HepG2 (cell line): Measurements from ENCODE around the gene CCDC120. TPM values are rescaled to one million over a fixed set of nuclear protein-coding genes. Genes with fewer than 3 reads are reported as not detected.
A peak's percentile ranks its signal among the peaks of the same experiment; 100 is the strongest.

Experiments used
- ATAC-seq: fragments of 200-7000 bp; cut with Tn5 transposase; 3 replicates; pipeline ENCODE4 v1.9.1; 2020; ENCODE audit warnings: mild to moderate bottlenecking, moderate library complexity
- BruUV-seq: library from RNA; stranded (reverse); fragments of 400-500 nt; replicated peaks from 2 replicates; lab custom pipeline; 2021; lab: Mats Ljungman, UMichigan
- CTCF ChIA-PET: fragments of 300-600 bp; formaldehyde crosslinking; extraction: SDS; loops from one replicate; lab custom pipeline; 2021; ENCODE audit warnings: low total read pairs, inconsistent platforms, low intra/inter-chr PET ratio; lab: Yijun Ruan, JAX
- POLR2A ChIA-PET: fragments of 350-600 bp; sonication (Branson Sonifier 250); formaldehyde crosslinking; loops from one replicate; lab custom pipeline; 2020; ENCODE audit warnings: antibody characterized with exemption, inconsistent platforms; lab: Yijun Ruan, JAX
- DNase-seq: peaks from one replicate; pipeline ENCODE4 v3.0.0-alpha.2; 2015; ENCODE audit warnings: low spot score
- FAIRE-seq: peaks from 3 replicates; lab custom pipeline; 2011; peaks lifted over from hg19 to GRCh38; lab: Jason Lieb, UNC
- H2AFZ ChIP-seq: one replicate; pipeline ENCODE4 v1.6.1; 2011; ENCODE audit warnings: low read length, inconsistent platforms
- H3K27ac ChIP-seq: fragments of 300-600 bp; 3 replicates; pipeline ENCODE4 v1.8.0; 2011; ENCODE audit warnings: mixed run types, mild to moderate bottlenecking, mixed read lengths, low read length, inconsistent platforms; ENCODE audit not compliant: insufficient read depth; ENCODE audit errors: extremely low read length
- H3K27me3 ChIP-seq, 2 experiments: fragments of 200-600 bp in 1 of 2; 2 replicates in 1 of 2; 3 replicates in 1 of 2; pipeline versions ENCODE4 v1.6.0 to v1.8.0; 2011; ENCODE audit warnings: low read length in 2 of 2, mild to moderate bottlenecking in 2 of 2, moderate library complexity in 2 of 2, inconsistent platforms in 1 of 2; ENCODE audit not compliant: insufficient read depth in 2 of 2, control insufficient read depth in 1 of 2
- H3K36me3 ChIP-seq, 2 experiments: fragments of 200-600 bp in 1 of 2; replicated peaks in 1 of 2; 2 replicates in 1 of 2; 3 replicates in 1 of 2; pipeline versions ENCODE4 v1.5.1 to v1.8.0; 2011; ENCODE audit warnings: low read length in 2 of 2, inconsistent platforms in 1 of 2; ENCODE audit not compliant: insufficient read depth in 2 of 2, control insufficient read depth in 1 of 2
- H3K4me1 ChIP-seq: 2 replicates; pipeline ENCODE4 v1.5.1; 2012; ENCODE audit warnings: low read length, inconsistent platforms; ENCODE audit not compliant: insufficient read depth
- H3K4me2 ChIP-seq: 2 replicates; pipeline ENCODE4 v1.6.0; 2011; ENCODE audit warnings: low read depth, low read length, inconsistent platforms
- H3K4me3 ChIP-seq, 3 experiments: fragments of 200-600 bp in 1 of 3; sonication (generic), shearing (Covaris generic) in 1 of 3; replicated peaks in 1 of 3; 2 replicates each; pipeline ENCODE4 v1.5.1; 2011 to 2016; ENCODE audit warnings: low read length in 3 of 3, inconsistent platforms in 2 of 3, low read depth in 2 of 3, mild to moderate bottlenecking in 2 of 3, control low read depth in 1 of 3, mixed read lengths in 1 of 3; ENCODE audit not compliant: insufficient read depth in 1 of 3
- H3K79me2 ChIP-seq: one replicate; pipeline ENCODE4 v1.6.1; 2011; ENCODE audit warnings: low read length, inconsistent platforms; ENCODE audit not compliant: insufficient read depth
- H3K9ac ChIP-seq: 2 replicates; pipeline ENCODE4 v1.6.0; 2011; ENCODE audit warnings: mild to moderate bottlenecking, low read depth, low read length, inconsistent platforms; ENCODE audit not compliant: insufficient read depth
- H3K9me3 ChIP-seq: 2 replicates; pipeline ENCODE4 v1.5.1; 2012; ENCODE audit warnings: mild to moderate bottlenecking, low read length
- H4K20me1 ChIP-seq: 2 replicates; pipeline ENCODE4 v1.6.0; 2011; ENCODE audit warnings: inconsistent platforms, mild to moderate bottlenecking, low read length, moderate library complexity; ENCODE audit not compliant: insufficient read depth
- AGO2 ChIP-seq: fragments of 200-400 bp; formaldehyde crosslinking; optimal IDR thresholded peaks from 2 replicates; pipeline ENCODE3; 2017; ENCODE audit warnings: mild to moderate bottlenecking, low read depth, low read length, moderate library complexity
- HMGA1 ChIP-seq: sonication (generic); formaldehyde crosslinking; conservative IDR thresholded peaks from 2 replicates; pipeline ENCODE4 v1.4.0; 2020; ENCODE audit warnings: missing genetic modification reagents
- NFE2L2 ChIP-seq: fragments of 150-350 bp; IDR thresholded peaks from 2 replicates; pipeline ENCODE4 v1.6.1; 2014; ENCODE audit warnings: low read length
- RAD21 ChIP-seq: fragments of 450-650 bp; formaldehyde crosslinking; IDR thresholded peaks from 2 replicates; pipeline ENCODE4 v1.5.0; 2020; ENCODE audit warnings: mild to moderate bottlenecking
- STAT5B ChIP-seq: sonication (generic); formaldehyde crosslinking; IDR thresholded peaks from 2 replicates; pipeline ENCODE4 v1.4.0; 2020; ENCODE audit warnings: missing genetic modification reagents
- ZMYM4 ChIP-seq: sonication (generic); formaldehyde crosslinking; IDR thresholded peaks from 2 replicates; pipeline ENCODE4 v1.8.1; 2023; ENCODE audit warnings: mild to moderate bottlenecking, missing genetic modification reagents
- ZNF562 ChIP-seq: sonication (generic); formaldehyde crosslinking; IDR thresholded peaks from 2 replicates; pipeline ENCODE4 v1.8.0; 2022; ENCODE audit warnings: missing genetic modification reagents, borderline replicate concordance
- WGBS: methylation state at CpG from one replicate; pipeline ENCODE4 v1.1.6; 2017; ENCODE audit warnings: low lambda C conversion rate; 5-methylcytosine and 5-hydroxymethylcytosine counted together
- in situ Hi-C: cut with HindIII; loops from 2 replicates; pipeline ENCODE4 v1.10.0; 2017; ENCODE audit warnings: low pct_unique_long_range_greater_than_20kb; ENCODE audit not compliant: extremely low pct_ligation_motif_present
- intact Hi-C: fragments of 100-400 bp; cut with micrococcal nuclease; formaldehyde crosslinking; loops from one replicate; pipeline ENCODE4 v1.10.0; 2022; ENCODE audit not compliant: unreplicated experiment
- polyA plus RNA-seq, 8 experiments: library from polyadenylated mRNA; depleted of rRNA in 3 of 8; stranded (reverse) in 7 of 8; unstranded in 1 of 8; fragments of >200 nt; fragmentation: Illumina TruSeq in 4 of 8; extraction: Trizol in 4 of 8; gene quantifications; 2 replicates each; pipeline versions ENCODE4 v1.2.1 to v1.2.3, GENCODE V29; 2011 to 2016; ENCODE audit warnings: low read depth in 4 of 8, missing spikeins in 1 of 8, mixed read lengths in 1 of 8; ENCODE audit not compliant: insufficient read depth in 1 of 8
- total RNA-seq, 5 experiments: library from RNA; depleted of rRNA; stranded (reverse); fragments of >200 nt; fragmentation: Illumina TruSeq; extraction: Trizol; gene quantifications; 2 replicates each; pipeline ENCODE4 v1.2.3, GENCODE V29; 2016; ENCODE audit warnings: low read depth in 1 of 5
- TF ChIP-seq, protein P1 (sequence below): sonication (generic); formaldehyde crosslinking; IDR thresholded peaks from 2 replicates; pipeline ENCODE4 v1.4.0; 2020; ENCODE audit warnings: missing genetic modification reagents
- TF ChIP-seq, protein P2 (sequence below): sonication (generic); formaldehyde crosslinking; IDR thresholded peaks from 2 replicates; pipeline ENCODE4 v1.4.0; 2020; ENCODE audit warnings: missing genetic modification reagents
- TF ChIP-seq, protein P3 (sequence below): sonication (generic); formaldehyde crosslinking; IDR thresholded peaks from 2 replicates; pipeline ENCODE4 v1.5.0; 2020; ENCODE audit warnings: mild to moderate bottlenecking, missing genetic modification reagents, borderline replicate concordance

Gene CCDC120
- total and polyA plus RNA-seq, 2 of the 13 experiments (the other 11 are each of a cell fraction or from before 2014, with no cell fraction given) = 0.89 to 3.2 TPM

DNA sequence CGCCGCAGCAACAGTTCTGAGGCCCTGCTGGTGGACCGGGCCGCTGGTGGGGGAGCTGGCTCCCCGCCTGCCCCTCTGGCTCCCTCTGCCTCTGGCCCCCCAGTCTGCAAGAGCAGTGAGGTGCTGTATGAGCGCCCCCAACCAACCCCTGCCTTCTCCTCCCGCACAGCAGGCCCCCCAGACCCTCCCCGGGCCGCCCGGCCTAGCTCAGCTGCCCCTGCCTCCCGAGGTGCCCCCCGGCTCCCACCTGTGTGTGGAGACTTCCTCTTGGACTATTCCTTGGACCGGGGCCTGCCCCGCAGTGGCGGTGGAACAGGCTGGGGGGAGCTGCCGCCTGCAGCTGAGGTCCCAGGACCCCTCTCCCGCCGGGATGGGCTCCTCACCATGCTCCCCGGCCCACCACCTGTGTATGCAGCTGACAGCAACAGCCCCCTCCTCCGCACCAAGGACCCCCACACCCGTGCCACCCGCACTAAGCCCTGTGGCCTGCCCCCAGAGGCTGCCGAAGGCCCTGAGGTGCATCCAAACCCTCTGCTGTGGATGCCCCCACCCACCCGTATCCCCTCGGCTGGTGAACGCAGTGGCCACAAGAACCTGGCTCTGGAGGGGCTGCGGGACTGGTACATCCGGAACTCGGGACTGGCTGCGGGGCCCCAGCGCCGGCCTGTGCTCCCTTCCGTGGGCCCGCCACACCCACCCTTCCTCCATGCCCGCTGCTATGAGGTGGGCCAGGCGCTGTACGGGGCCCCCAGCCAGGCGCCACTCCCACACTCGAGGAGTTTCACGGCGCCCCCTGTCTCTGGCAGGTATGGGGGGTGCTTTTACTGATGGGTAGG, 8.7 kb downstream of the CCDC120 start:
- Histone ChIP-seq H3K4me2 (no peak overlapping the region), H3K4me1 (no peaks in the 10 kb centered on the region), H2AFZ (no peak overlapping the region), H3K4me3 (no peak overlapping the region), H3K27ac (no peak overlapping the region), H3K36me3 (no peaks in the 10 kb centered on the region; a peak in 2 of 5 replicates)
- no peak for FAIRE-seq
- no CpG with 5 or more reads among the region's 41 CpGs for WGBS
- in situ Hi-C loops (no loop called here), intact Hi-C loops (no loop called here)
- DNase-seq = no peak
- ATAC-seq = no peak
- TF ChIP-seq AGO2 (peak; percentile 20), ZMYM4 (no peak)
- TF ChIP-seq, all 625 proteins: peak for 1
- H3K9ac ChIP-seq = no peak overlapping the region
- H3K79me2 ChIP-seq = no peaks in the 10 kb centered on the region
- no peaks in the 10 kb centered on the region for H4K20me1 ChIP-seq
- H3K9me3 ChIP-seq = no peaks in the 10 kb centered on the region
- ChIA-PET POLR2A (no interaction called here), CTCF (no interaction called here)
- BruUV-seq = no TSS peak
- no peaks in the 10 kb centered on the region for H3K27me3 ChIP-seq

GRCh38 chrX:49069038-49069437, 10.2 kb downstream of the CCDC120 start:
- Histone ChIP-seq H3K27ac (no peak overlapping the region), H3K4me1 (no peaks in the 10 kb centered on the region), H3K36me3 (no peaks in the 10 kb centered on the region; a peak in 1 of 5 replicates), H3K9me3 (no peaks in the 10 kb centered on the region), H3K4me2 (no peak overlapping the region), H4K20me1 (no peaks in the 10 kb centered on the region), H3K4me3 (no peak overlapping the region), H3K27me3 (no peaks in the 10 kb centered on the region), H3K79me2 (no peaks in the 10 kb centered on the region), H2AFZ (no peak overlapping the region), H3K9ac (no peak overlapping the region)
- in situ Hi-C loops = no loop called here
- 100% methylated on average over 4 of the region's 11 CpGs for WGBS
- intact Hi-C loops = no loop called here
- BruUV-seq = no TSS peak
- ChIA-PET CTCF (no interaction called here), POLR2A (no interaction called here)
- ATAC-seq (no peak), FAIRE-seq (no peak), DNase-seq (no peak)
- TF ChIP-seq, protein P1, sequence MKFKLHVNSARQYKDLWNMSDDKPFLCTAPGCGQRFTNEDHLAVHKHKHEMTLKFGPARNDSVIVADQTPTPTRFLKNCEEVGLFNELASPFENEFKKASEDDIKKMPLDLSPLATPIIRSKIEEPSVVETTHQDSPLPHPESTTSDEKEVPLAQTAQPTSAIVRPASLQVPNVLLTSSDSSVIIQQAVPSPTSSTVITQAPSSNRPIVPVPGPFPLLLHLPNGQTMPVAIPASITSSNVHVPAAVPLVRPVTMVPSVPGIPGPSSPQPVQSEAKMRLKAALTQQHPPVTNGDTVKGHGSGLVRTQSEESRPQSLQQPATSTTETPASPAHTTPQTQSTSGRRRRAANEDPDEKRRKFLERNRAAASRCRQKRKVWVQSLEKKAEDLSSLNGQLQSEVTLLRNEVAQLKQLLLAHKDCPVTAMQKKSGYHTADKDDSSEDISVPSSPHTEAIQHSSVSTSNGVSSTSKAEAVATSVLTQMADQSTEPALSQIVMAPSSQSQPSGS (CRISPR knock-in tag) = no peak
- TF ChIP-seq, protein P2, sequence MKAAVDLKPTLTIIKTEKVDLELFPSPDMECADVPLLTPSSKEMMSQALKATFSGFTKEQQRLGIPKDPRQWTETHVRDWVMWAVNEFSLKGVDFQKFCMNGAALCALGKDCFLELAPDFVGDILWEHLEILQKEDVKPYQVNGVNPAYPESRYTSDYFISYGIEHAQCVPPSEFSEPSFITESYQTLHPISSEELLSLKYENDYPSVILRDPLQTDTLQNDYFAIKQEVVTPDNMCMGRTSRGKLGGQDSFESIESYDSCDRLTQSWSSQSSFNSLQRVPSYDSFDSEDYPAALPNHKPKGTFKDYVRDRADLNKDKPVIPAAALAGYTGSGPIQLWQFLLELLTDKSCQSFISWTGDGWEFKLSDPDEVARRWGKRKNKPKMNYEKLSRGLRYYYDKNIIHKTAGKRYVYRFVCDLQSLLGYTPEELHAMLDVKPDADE (CRISPR knock-in tag) = no peak
- no peak for TF ChIP-seq ZNF562 (CRISPR knock-in tag)
- TF ChIP-seq NFE2L2 = no peak
- no peak for TF ChIP-seq STAT5B (CRISPR knock-in tag)
- TF ChIP-seq, protein P3, sequence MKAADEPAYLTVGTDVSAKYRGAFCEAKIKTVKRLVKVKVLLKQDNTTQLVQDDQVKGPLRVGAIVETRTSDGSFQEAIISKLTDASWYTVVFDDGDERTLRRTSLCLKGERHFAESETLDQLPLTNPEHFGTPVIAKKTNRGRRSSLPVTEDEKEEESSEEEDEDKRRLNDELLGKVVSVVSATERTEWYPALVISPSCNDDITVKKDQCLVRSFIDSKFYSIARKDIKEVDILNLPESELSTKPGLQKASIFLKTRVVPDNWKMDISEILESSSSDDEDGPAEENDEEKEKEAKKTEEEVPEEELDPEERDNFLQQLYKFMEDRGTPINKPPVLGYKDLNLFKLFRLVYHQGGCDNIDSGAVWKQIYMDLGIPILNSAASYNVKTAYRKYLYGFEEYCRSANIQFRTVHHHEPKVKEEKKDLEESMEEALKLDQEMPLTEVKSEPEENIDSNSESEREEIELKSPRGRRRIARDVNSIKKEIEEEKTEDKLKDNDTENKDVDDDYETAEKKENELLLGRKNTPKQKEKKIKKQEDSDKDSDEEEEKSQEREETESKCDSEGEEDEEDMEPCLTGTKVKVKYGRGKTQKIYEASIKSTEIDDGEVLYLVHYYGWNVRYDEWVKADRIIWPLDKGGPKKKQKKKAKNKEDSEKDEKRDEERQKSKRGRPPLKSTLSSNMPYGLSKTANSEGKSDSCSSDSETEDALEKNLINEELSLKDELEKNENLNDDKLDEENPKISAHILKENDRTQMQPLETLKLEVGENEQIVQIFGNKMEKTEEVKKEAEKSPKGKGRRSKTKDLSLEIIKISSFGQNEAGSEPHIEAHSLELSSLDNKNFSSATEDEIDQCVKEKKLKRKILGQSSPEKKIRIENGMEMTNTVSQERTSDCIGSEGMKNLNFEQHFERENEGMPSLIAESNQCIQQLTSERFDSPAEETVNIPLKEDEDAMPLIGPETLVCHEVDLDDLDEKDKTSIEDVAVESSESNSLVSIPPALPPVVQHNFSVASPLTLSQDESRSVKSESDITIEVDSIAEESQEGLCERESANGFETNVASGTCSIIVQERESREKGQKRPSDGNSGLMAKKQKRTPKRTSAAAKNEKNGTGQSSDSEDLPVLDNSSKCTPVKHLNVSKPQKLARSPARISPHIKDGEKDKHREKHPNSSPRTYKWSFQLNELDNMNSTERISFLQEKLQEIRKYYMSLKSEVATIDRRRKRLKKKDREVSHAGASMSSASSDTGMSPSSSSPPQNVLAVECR (CRISPR knock-in tag) = no peak
- no peak for TF ChIP-seq HMGA1
- no peak for TF ChIP-seq RAD21
